Trophoblast cell (in vitro differentiated cells and primary cell): ENCODE data around the gene CTIF.

Experiments
- DNase-seq, 2 donors: peaks; one replicate each; pipeline ENCODE4 v3.0.0-alpha.2; 2016
- H2AFZ ChIP-seq: 2 replicates; pipeline ENCODE4 v1.6.1; 2013; ENCODE audit warnings: low read length, moderate library complexity, mild to moderate bottlenecking; ENCODE audit not compliant: insufficient read depth, poor library complexity
- H2AK5ac ChIP-seq: 2 replicates; pipeline ENCODE4 v1.6.1; 2013; ENCODE audit warnings: mild to moderate bottlenecking, low read length
- H2BK120ac ChIP-seq: 2 replicates; pipeline ENCODE4 v1.6.1; 2013; ENCODE audit warnings: low read length, mild to moderate bottlenecking, moderate library complexity; ENCODE audit not compliant: insufficient read depth, poor library complexity
- H2BK12ac ChIP-seq: 2 replicates; pipeline ENCODE4 v1.6.1; 2013; ENCODE audit warnings: mild to moderate bottlenecking, low read length, moderate library complexity
- H2BK5ac ChIP-seq: 2 replicates; pipeline ENCODE4 v1.6.1; 2013; ENCODE audit warnings: low read length, low read depth, moderate library complexity, mild to moderate bottlenecking; ENCODE audit not compliant: poor library complexity
- H3K14ac ChIP-seq: 2 replicates; pipeline ENCODE4 v1.6.1; 2013; ENCODE audit warnings: mild to moderate bottlenecking, low read length
- H3K18ac ChIP-seq: 2 replicates; pipeline ENCODE4 v1.6.1; 2013; ENCODE audit warnings: mild to moderate bottlenecking, low read length
- H3K23ac ChIP-seq: 2 replicates; pipeline ENCODE4 v1.6.1; 2013; ENCODE audit warnings: low read length
- H3K27ac ChIP-seq: 2 replicates; pipeline ENCODE4 v1.5.1; 2013; ENCODE audit warnings: low read depth, mild to moderate bottlenecking, inconsistent platforms, low read length, moderate library complexity
- H3K27me3 ChIP-seq: 2 replicates; pipeline ENCODE4 v1.6.1; 2013; ENCODE audit warnings: inconsistent platforms, mild to moderate bottlenecking, low read length, moderate library complexity; ENCODE audit not compliant: insufficient read depth
- H3K36me3 ChIP-seq, 2 experiments: 1 replicate in 1 of 2; 2 replicates in 1 of 2; pipeline ENCODE4 v1.6.1; 2013; ENCODE audit warnings: low read length in 2 of 2, mild to moderate bottlenecking in 2 of 2, moderate library complexity in 1 of 2; ENCODE audit not compliant: insufficient read depth in 2 of 2, control insufficient read depth in 1 of 2
- H3K4ac ChIP-seq: 2 replicates; pipeline ENCODE4 v1.6.1; 2013; ENCODE audit warnings: low read depth, mild to moderate bottlenecking, low read length, moderate library complexity
- H3K4me1 ChIP-seq, 2 experiments: 1 replicate in 1 of 2; 2 replicates in 1 of 2; pipeline ENCODE4 v1.6.1; 2013; ENCODE audit warnings: low read length in 2 of 2, mild to moderate bottlenecking in 2 of 2, moderate library complexity in 1 of 2; ENCODE audit not compliant: insufficient read depth in 2 of 2, control insufficient read depth in 1 of 2
- H3K4me2 ChIP-seq: 2 replicates; pipeline ENCODE4 v1.6.1; 2013; ENCODE audit warnings: inconsistent platforms, mild to moderate bottlenecking, low read length, moderate library complexity
- H3K4me3 ChIP-seq: 2 replicates; pipeline ENCODE4 v1.5.1; 2013; ENCODE audit warnings: mild to moderate bottlenecking, low read depth, low read length, inconsistent platforms
- H3K79me1 ChIP-seq: one replicate; pipeline ENCODE4 v1.6.1; 2013; ENCODE audit warnings: low read length
- H3K79me2 ChIP-seq: 2 replicates; pipeline ENCODE4 v1.6.1; 2013; ENCODE audit warnings: low read length, mild to moderate bottlenecking; ENCODE audit not compliant: control insufficient read depth, insufficient read depth, poor library complexity
- H3K9ac ChIP-seq: 2 replicates; pipeline ENCODE4 v1.6.1; 2013; ENCODE audit warnings: mild to moderate bottlenecking, low read length
- H3K9me3 ChIP-seq: 2 replicates; pipeline ENCODE4 v1.6.1; 2013; ENCODE audit warnings: low read depth, mild to moderate bottlenecking, control low read depth, inconsistent platforms, low read length; ENCODE audit not compliant: insufficient read depth
- H4K12ac ChIP-seq: 2 replicates; pipeline ENCODE4 v1.6.1; 2013; ENCODE audit warnings: low read depth, mild to moderate bottlenecking, low read length, moderate library complexity
- H4K8ac ChIP-seq: 2 replicates; pipeline ENCODE4 v1.6.1; 2013; ENCODE audit warnings: low read depth, mild to moderate bottlenecking, low read length, moderate library complexity
- H4K91ac ChIP-seq: one replicate; pipeline ENCODE4 v1.6.1; 2013; ENCODE audit warnings: low read depth, mild to moderate bottlenecking, low read length, moderate library complexity
- WGBS: extraction: QIAGEN DNeasy Blood & Tissue Kit; methylation state at CpG from one replicate; pipeline ENCODE4 v1.1.7; 2013; ENCODE audit warnings: missing lambda C conversion rate; ENCODE audit not compliant: insufficient read length, insufficient coverage; ENCODE audit errors: extremely low coverage; 5-methylcytosine and 5-hydroxymethylcytosine counted together

Gene CTIF

GRCh38 chr18:48548011-48548771 is 9.4 kb downstream of the CTIF start:
- Histone ChIP-seq H2BK12ac (peak overlapping the region; percentile 16), H4K12ac (no peak overlapping the region), H2AK5ac (no peak overlapping the region), H3K9ac (no peak overlapping the region), H3K79me2 (peaks cover 2% of the 10 kb centered on the region), H3K36me3 (peaks cover 2% of the 10 kb centered on the region in 2 experiments), H4K8ac (no peak overlapping the region), H2AFZ (no peak overlapping the region), H3K4me3 (no peak overlapping the region), H3K18ac (peak overlapping the region; percentile 34), H3K23ac (no peak overlapping the region), H3K27ac (no peak overlapping the region), H3K9me3 (no peaks in the 10 kb centered on the region), H3K14ac (peak overlapping the region; percentile 40), H4K91ac (no peak overlapping the region), H3K27me3 (no peaks in the 10 kb centered on the region), H3K4ac (peak overlapping the region; percentile 53), H2BK5ac (peak overlapping the region; percentile 37), H3K4me2 (no peak overlapping the region), H3K4me1 (peaks cover 51 to 54% of the 10 kb centered on the region in 2 experiments), H3K79me1 (peaks cover 7% of the 10 kb centered on the region), H2BK120ac (peak overlapping the region; percentile 44)
- peak; percentile 95 to 98 for DNase-seq
- WGBS, result no CpG with 5 or more reads among the region's 8 CpGs

DNA sequence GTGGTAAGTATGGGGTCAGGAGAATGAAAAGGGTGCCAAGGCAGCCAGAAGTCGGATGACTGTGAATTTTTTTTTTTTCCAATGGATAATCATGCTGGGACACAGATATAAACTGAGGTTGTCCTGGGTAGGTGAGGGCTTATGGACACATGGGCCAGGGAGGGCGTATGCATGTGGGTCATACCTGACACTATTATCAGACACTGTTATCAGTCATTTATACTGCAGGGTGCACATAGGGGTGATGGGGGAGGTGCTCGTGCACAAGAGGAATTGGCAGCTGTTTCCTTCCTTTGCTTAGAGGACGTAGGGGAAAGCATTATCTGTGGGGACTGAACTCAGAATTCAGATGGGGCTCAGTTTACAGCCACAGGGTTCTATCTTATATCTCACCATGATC is 10.1 kb downstream of the CTIF start:
- no peak overlapping the region for H4K91ac ChIP-seq
- H3K14ac ChIP-seq, result no peak overlapping the region
- H3K4ac ChIP-seq, result peak overlapping the region; percentile 53
- no peak overlapping the region for H3K27ac ChIP-seq
- peak overlapping the region; percentile 44 for H2BK120ac ChIP-seq
- no peak overlapping the region for H4K12ac ChIP-seq
- peaks cover 2% of the 10 kb centered on the region for H3K79me2 ChIP-seq
- no peaks in the 10 kb centered on the region for H3K9me3 ChIP-seq
- H2BK5ac ChIP-seq, result no peak overlapping the region
- H3K27me3 ChIP-seq, result no peaks in the 10 kb centered on the region
- no peak overlapping the region for H2AFZ ChIP-seq
- H3K18ac ChIP-seq, result no peak overlapping the region
- peaks cover 2 to 4% of the 10 kb centered on the region in 2 experiments for H3K36me3 ChIP-seq
- no peak overlapping the region for H4K8ac ChIP-seq
- no CpG with 5 or more reads among the region's 4 CpGs for WGBS
- DNase-seq, result peak; percentile 81 to 86
- H3K4me3 ChIP-seq, result no peak overlapping the region
- H3K4me2 ChIP-seq, result no peak overlapping the region
- no peak overlapping the region for H3K9ac ChIP-seq
- H3K23ac ChIP-seq, result no peak overlapping the region
- peak overlapping the region; percentile 32 for H2BK12ac ChIP-seq
- peaks cover 7% of the 10 kb centered on the region for H3K79me1 ChIP-seq
- H3K4me1 ChIP-seq, result peaks cover 49 to 51% of the 10 kb centered on the region in 2 experiments
- no peak overlapping the region for H2AK5ac ChIP-seq

DNA sequence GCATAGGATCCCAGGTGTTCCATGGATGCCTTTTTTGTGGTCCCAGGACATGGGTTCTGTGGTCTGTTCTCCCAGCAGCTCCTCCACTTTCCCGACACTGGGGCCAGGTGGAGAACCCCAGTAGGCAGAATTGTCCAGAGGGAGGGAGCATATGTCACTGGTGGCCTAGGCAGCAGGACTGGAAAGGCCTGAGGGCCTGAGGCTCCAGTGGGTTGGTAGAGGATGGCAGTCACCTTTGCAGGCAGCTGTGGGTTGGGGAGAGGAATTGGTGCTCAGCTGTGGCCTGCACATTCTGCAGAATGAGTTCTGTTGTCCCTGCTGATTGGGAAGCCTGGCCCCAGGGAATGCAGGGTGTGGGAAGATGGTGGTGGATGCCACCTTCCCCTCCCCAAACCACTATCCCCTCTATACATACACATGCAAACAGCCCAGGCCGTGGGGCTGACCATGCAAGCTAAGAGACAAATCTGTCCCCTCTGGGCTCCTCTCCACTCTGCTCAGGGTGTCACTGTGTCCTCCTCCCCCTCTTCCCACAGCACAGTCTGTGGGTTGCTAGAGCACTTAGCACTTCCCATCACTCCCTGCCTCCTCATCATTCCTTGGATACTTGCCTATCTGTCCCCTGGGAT is 11.4 kb downstream of the CTIF start:
- no peaks in the 10 kb centered on the region for H3K27me3 ChIP-seq
- H4K91ac ChIP-seq, result no peak overlapping the region
- H2BK5ac ChIP-seq, result no peak overlapping the region
- H3K36me3 ChIP-seq, result peaks cover 2 to 6% of the 10 kb centered on the region in 2 experiments
- H2BK120ac ChIP-seq, result no peak overlapping the region
- no peak overlapping the region for H3K27ac ChIP-seq
- no peak overlapping the region for H3K9ac ChIP-seq
- no peak overlapping the region for H2BK12ac ChIP-seq
- no peak overlapping the region for H3K4ac ChIP-seq
- H3K14ac ChIP-seq, result no peak overlapping the region
- H3K23ac ChIP-seq, result no peak overlapping the region
- H2AFZ ChIP-seq, result no peak overlapping the region
- DNase-seq, result no peak
- H3K79me1 ChIP-seq, result peaks cover 7% of the 10 kb centered on the region
- no peak overlapping the region for H4K8ac ChIP-seq
- peaks cover 39 to 41% of the 10 kb centered on the region in 2 experiments for H3K4me1 ChIP-seq
- no peaks in the 10 kb centered on the region for H3K9me3 ChIP-seq
- H3K18ac ChIP-seq, result no peak overlapping the region
- no peak overlapping the region for H2AK5ac ChIP-seq
- H3K4me2 ChIP-seq, result no peak overlapping the region
- no peak overlapping the region for H3K4me3 ChIP-seq
- peaks cover 2% of the 10 kb centered on the region for H3K79me2 ChIP-seq
- H4K12ac ChIP-seq, result no peak overlapping the region
- no CpG with 5 or more reads among the region's 2 CpGs for WGBS

- Histone ChIP-seq H2BK120ac (no peak overlapping the region), H2BK12ac (no peak overlapping the region), H3K36me3 (peaks cover 5 to 9% of the 10 kb centered on the region in 2 experiments), H3K23ac (no peak overlapping the region), H3K4me2 (no peak overlapping the region), H2AK5ac (no peak overlapping the region), H3K18ac (no peak overlapping the region), H4K12ac (no peak overlapping the region), H3K9ac (no peak overlapping the region), H3K27me3 (no peaks in the 10 kb centered on the region), H3K79me2 (peaks cover 2% of the 10 kb centered on the region), H3K27ac (no peak overlapping the region), H2BK5ac (no peak overlapping the region), H3K9me3 (no peaks in the 10 kb centered on the region), H4K8ac (no peak overlapping the region), H3K79me1 (peaks cover 7% of the 10 kb centered on the region), H3K14ac (no peak overlapping the region), H3K4ac (no peak overlapping the region), H3K4me3 (no peak overlapping the region), H4K91ac (no peak overlapping the region), H2AFZ (no peak overlapping the region), H3K4me1 (peaks cover 33 to 38% of the 10 kb centered on the region in 2 experiments)
- DNase-seq, result no peak
- no CpG with 5 or more reads among the region's 2 CpGs for WGBS
These were observed 12.3 kb downstream of the CTIF start for GRCh38 chr18:48551100-48551499.
